ENCODE measurements around the gene OR1I1.

DNA sequence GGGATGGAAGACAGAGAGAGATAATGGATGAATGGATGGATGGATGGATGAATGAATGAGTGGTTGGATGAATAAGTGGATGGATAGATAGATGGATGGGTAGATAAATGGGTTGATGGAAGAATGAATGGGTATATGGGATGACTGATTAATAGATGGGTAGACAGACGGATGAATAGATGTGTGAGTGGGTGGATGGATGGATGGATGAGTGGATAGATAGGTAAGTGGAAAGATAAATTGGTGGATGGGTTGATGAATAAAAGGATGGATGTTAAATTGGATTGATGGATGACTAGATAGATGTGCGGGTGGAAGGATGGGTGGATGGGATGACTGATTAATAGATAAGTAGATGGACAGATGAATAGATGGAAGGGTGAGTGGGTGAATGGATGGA, 31.4 kb upstream of the OR1I1 start:
- no peak for TF ChIP-seq POLR2A (IDR thresholded peaks at IDR 0.05)
- TF ChIP-seq, protein P1, sequence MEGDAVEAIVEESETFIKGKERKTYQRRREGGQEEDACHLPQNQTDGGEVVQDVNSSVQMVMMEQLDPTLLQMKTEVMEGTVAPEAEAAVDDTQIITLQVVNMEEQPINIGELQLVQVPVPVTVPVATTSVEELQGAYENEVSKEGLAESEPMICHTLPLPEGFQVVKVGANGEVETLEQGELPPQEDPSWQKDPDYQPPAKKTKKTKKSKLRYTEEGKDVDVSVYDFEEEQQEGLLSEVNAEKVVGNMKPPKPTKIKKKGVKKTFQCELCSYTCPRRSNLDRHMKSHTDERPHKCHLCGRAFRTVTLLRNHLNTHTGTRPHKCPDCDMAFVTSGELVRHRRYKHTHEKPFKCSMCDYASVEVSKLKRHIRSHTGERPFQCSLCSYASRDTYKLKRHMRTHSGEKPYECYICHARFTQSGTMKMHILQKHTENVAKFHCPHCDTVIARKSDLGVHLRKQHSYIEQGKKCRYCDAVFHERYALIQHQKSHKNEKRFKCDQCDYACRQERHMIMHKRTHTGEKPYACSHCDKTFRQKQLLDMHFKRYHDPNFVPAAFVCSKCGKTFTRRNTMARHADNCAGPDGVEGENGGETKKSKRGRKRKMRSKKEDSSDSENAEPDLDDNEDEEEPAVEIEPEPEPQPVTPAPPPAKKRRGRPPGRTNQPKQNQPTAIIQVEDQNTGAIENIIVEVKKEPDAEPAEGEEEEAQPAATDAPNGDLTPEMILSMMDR (IDR thresholded peaks at IDR 0.05) = no peak

Data from adrenal gland (tissue), 5 donors.